CD14-positive monocyte (primary cell): ENCODE data around the gene ABHD4. TPM values are rescaled to one million over a fixed set of nuclear protein-coding genes. Genes with fewer than 3 reads are reported as not detected.
"Not testable (repeated sequence)": the region's sequence is repeated elsewhere in the genome, so short reads cannot be mapped to it uniquely, and the experiment has no call there.

Experiments
- DNase-seq, 3 donors: peaks; one replicate each; pipeline ENCODE4 v3.0.0-alpha.2; 2011 to 2022
- H2AFZ ChIP-seq: 2 replicates; pipeline ENCODE4 v1.6.0; 2012; ENCODE audit warnings: mild to moderate bottlenecking, low read depth, low read length, inconsistent platforms; ENCODE audit not compliant: insufficient read depth, poor library complexity, severe bottlenecking
- H3K27ac ChIP-seq, 2 donors: 1 replicate in 1 of 2; 2 replicates in 1 of 2; pipeline ENCODE4 v1.5.1; 2012 to 2013; ENCODE audit warnings: low read length in 2 of 2, control low read depth in 1 of 2, inconsistent platforms in 1 of 2, low read depth in 1 of 2, mild to moderate bottlenecking in 1 of 2
- H3K27me3 ChIP-seq, 2 donors: one replicate each; pipeline versions ENCODE4 v1.6.0 to v1.6.1; 2011 to 2013; ENCODE audit warnings: low read length in 2 of 2; ENCODE audit not compliant: control insufficient read depth in 2 of 2, insufficient read depth in 2 of 2
- H3K36me3 ChIP-seq, 2 donors: replicated peaks in 1 of 2; 1 replicate in 1 of 2; 2 replicates in 1 of 2; pipeline versions ENCODE4 v1.5.1 to v1.6.1; 2012 to 2013; ENCODE audit warnings: low read length in 2 of 2, control low read depth in 1 of 2, inconsistent platforms in 1 of 2, mild to moderate bottlenecking in 1 of 2; ENCODE audit not compliant: insufficient read depth in 2 of 2, control insufficient read depth in 1 of 2
- H3K4me1 ChIP-seq, 2 donors: 1 replicate in 1 of 2; 2 replicates in 1 of 2; pipeline versions ENCODE4 v1.5.1 to v1.6.1; 2012 to 2013; ENCODE audit warnings: low read length in 2 of 2, control low read depth in 1 of 2, inconsistent platforms in 1 of 2, mild to moderate bottlenecking in 1 of 2, moderate library complexity in 1 of 2; ENCODE audit not compliant: insufficient read depth in 2 of 2, control insufficient read depth in 1 of 2
- H3K4me2 ChIP-seq: replicated peaks from 2 replicates; pipeline ENCODE3; 2012; ENCODE audit warnings: low read length, moderate library complexity, mild to moderate bottlenecking; ENCODE audit not compliant: poor library complexity, severe bottlenecking; ENCODE audit errors: extremely low read depth
- H3K4me3 ChIP-seq, 3 experiments: fragments of 200-600 bp in 1 of 3; sonication (generic) in 1 of 3; replicated peaks in 1 of 3; 1 replicate in 2 of 3; 2 replicates in 1 of 3; pipeline ENCODE4 v1.5.1; 2011 to 2013; ENCODE audit warnings: low read length in 3 of 3, mild to moderate bottlenecking in 3 of 3, control low read depth in 2 of 3, low read depth in 2 of 3, inconsistent platforms in 1 of 3, moderate library complexity in 1 of 3
- H3K79me2 ChIP-seq: 2 replicates; pipeline ENCODE4 v1.6.0; 2012; ENCODE audit warnings: mild to moderate bottlenecking, control low read depth, inconsistent platforms, low read length, moderate library complexity; ENCODE audit not compliant: insufficient read depth
- H3K9ac ChIP-seq: 2 replicates; pipeline ENCODE4 v1.6.0; 2017; ENCODE audit warnings: low read length, mild to moderate bottlenecking; ENCODE audit not compliant: insufficient read depth, poor library complexity, severe bottlenecking
- H3K9me3 ChIP-seq, 2 donors: replicated peaks in 1 of 2; 1 replicate in 1 of 2; 2 replicates in 1 of 2; pipeline versions ENCODE4 v1.5.1 to v1.6.1; 2012 to 2013; ENCODE audit warnings: low read length in 2 of 2, control low read depth in 1 of 2; ENCODE audit not compliant: control insufficient read depth in 1 of 2, insufficient read depth in 1 of 2
- H4K20me1 ChIP-seq: 2 replicates; pipeline ENCODE4 v1.6.0; 2012; ENCODE audit warnings: mild to moderate bottlenecking, low read length, control low read depth, moderate library complexity; ENCODE audit not compliant: insufficient read depth
- H3K27ac Mint-ChIP-seq, 7 donors: one replicate each; pipeline ENCODE4 v1.8.0; 2020; ENCODE audit warnings: mild to moderate bottlenecking in 7 of 7, mixed read lengths in 7 of 7, moderate library complexity in 6 of 7, inconsistent platforms in 2 of 7
- H3K27me3 Mint-ChIP-seq, 3 donors: one replicate each; pipeline ENCODE4 v1.8.0; 2021 to 2022; ENCODE audit warnings: low read depth in 3 of 3, mild to moderate bottlenecking in 3 of 3, mixed read lengths in 3 of 3, moderate library complexity in 3 of 3, inconsistent platforms in 1 of 3
- H3K36me3 Mint-ChIP-seq, 2 donors: one replicate each; pipeline ENCODE4 v1.8.0; 2020; ENCODE audit warnings: mixed read lengths in 2 of 2, inconsistent platforms in 1 of 2, mild to moderate bottlenecking in 1 of 2
- H3K4me1 Mint-ChIP-seq: one replicate; pipeline ENCODE4 v1.8.0; 2020; ENCODE audit warnings: mild to moderate bottlenecking, mixed read lengths
- H3K4me3 Mint-ChIP-seq, 2 donors: one replicate each; pipeline ENCODE4 v1.8.0; 2020; ENCODE audit warnings: mild to moderate bottlenecking in 2 of 2, mixed read lengths in 2 of 2, moderate library complexity in 1 of 2
- H3K9me3 Mint-ChIP-seq, 7 donors: one replicate each; pipeline ENCODE4 v1.8.0; 2020 to 2022; ENCODE audit warnings: mixed read lengths in 7 of 7, mild to moderate bottlenecking in 6 of 7, moderate library complexity in 6 of 7, inconsistent platforms in 2 of 7
- WGBS: methylation state at CpG from one replicate; pipeline ENCODE4 v1.1.5; 2013; ENCODE audit warnings: missing lambda C conversion rate; ENCODE audit not compliant: insufficient coverage; 5-methylcytosine and 5-hydroxymethylcytosine counted together
- intact Hi-C, 2 donors: fragments of 100-400 bp; cut with micrococcal nuclease; formaldehyde crosslinking; loops; one replicate each; pipeline versions ENCODE4 v1.15.0 to v1.15.1; 2023
- polyA plus RNA-seq, 3 donors: library from polyadenylated mRNA; depleted of rRNA in 1 of 3; unstranded in 2 of 3; stranded (reverse) in 1 of 3; fragments of 300-500 nt in 2 of 3; fragments of >200 nt in 1 of 3; fragmentation: Illumina TruSeq in 2 of 3; gene quantifications; 1 replicate in 2 of 3; 2 replicates in 1 of 3; pipeline ENCODE4 v1.2.3, GENCODE V29; 2012 to 2021
- TF ChIP-seq, protein P1 (sequence below): fragments of 200-600 bp; IDR thresholded peaks from one replicate; pipeline ENCODE4 v1.8.0; 2022; ENCODE audit warnings: antibody characterized with exemption, mild to moderate bottlenecking

Gene ABHD4
- polyA plus RNA-seq, 3 donors: 9.4 to 13.4 (median 12.5) TPM

- peaks cover 54% of the 10 kb centered on the region for H3K4me1 Mint-ChIP-seq
- Histone ChIP-seq H3K4me1 (peaks cover 20 to 33% of the 10 kb centered on the region in 2 donors), H3K27ac (no peak overlapping the region), H3K9me3 (no peaks in the 10 kb centered on the region), H3K79me2 (peaks cover 61% of the 10 kb centered on the region), H3K36me3 (peaks cover 0 to 25% of the 10 kb centered on the region in 2 donors), H3K27me3 (no peaks in the 10 kb centered on the region), H3K4me3 (no peak overlapping the region), H2AFZ (no peak overlapping the region), H3K4me2 (no peak overlapping the region), H3K9ac (no peak overlapping the region), H4K20me1 (peaks cover 20% of the 10 kb centered on the region)
- intact Hi-C loops: loop anchor here in 1 of 2 donors (10.0 kb wide), 1 partner anchor 718 kb away; the partner anchor contains the start of genes BCL2L2 and PPP1R3E
- no peak for DNase-seq
- H3K9me3 Mint-ChIP-seq: peaks cover 0 to 2% (median 0%) of the 10 kb centered on the region in 7 donors
- H3K36me3 Mint-ChIP-seq: peaks cover 11 to 31% of the 10 kb centered on the region in 2 donors
- H3K4me3 Mint-ChIP-seq: no peak overlapping the region
- peak overlapping the region in 2 of 7 donors; percentile 5 to 15 for H3K27ac Mint-ChIP-seq
- TF ChIP-seq, protein P1, sequence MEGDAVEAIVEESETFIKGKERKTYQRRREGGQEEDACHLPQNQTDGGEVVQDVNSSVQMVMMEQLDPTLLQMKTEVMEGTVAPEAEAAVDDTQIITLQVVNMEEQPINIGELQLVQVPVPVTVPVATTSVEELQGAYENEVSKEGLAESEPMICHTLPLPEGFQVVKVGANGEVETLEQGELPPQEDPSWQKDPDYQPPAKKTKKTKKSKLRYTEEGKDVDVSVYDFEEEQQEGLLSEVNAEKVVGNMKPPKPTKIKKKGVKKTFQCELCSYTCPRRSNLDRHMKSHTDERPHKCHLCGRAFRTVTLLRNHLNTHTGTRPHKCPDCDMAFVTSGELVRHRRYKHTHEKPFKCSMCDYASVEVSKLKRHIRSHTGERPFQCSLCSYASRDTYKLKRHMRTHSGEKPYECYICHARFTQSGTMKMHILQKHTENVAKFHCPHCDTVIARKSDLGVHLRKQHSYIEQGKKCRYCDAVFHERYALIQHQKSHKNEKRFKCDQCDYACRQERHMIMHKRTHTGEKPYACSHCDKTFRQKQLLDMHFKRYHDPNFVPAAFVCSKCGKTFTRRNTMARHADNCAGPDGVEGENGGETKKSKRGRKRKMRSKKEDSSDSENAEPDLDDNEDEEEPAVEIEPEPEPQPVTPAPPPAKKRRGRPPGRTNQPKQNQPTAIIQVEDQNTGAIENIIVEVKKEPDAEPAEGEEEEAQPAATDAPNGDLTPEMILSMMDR: no peak
- no peaks in the 10 kb centered on the region for H3K27me3 Mint-ChIP-seq
- 86% methylated on average over 2 of the region's 5 CpGs for WGBS
Measured at GRCh38 chr14:22587247-22587646, 10.9 kb upstream of the ABHD4 start.

- Histone ChIP-seq H3K4me1 (peaks cover 20 to 33% of the 10 kb centered on the region in 2 donors), H3K4me2 (peak overlapping the region; percentile 83), H3K27ac (peak overlapping the region in 1 of 2 donors; percentile 98), H2AFZ (peak overlapping the region; percentile 95), H3K79me2 (peaks cover 57% of the 10 kb centered on the region), H4K20me1 (peaks cover 20% of the 10 kb centered on the region), H3K36me3 (peaks cover 0 to 25% of the 10 kb centered on the region in 2 donors), H3K4me3 (peak overlapping the region in 2 of 3 experiments; percentile 77 to 82)
- not testable (repeated sequence) for H3K9me3 ChIP-seq, DNase-seq, H3K9ac ChIP-seq, H3K27me3 Mint-ChIP-seq, H3K9me3 Mint-ChIP-seq, H3K27me3 ChIP-seq
- intact Hi-C loops: loop anchor here in 1 of 2 donors (10.0 kb wide), 1 partner anchor 717 kb away; the partner anchor contains the start of genes BCL2L2 and PPP1R3E
- Mint-ChIP-seq H3K4me3 (peak overlapping the region; percentile 95 to 98), H3K36me3 (peaks cover 8 to 25% of the 10 kb centered on the region in 2 donors), H3K4me1 (peaks cover 54% of the 10 kb centered on the region), H3K27ac (peak overlapping the region in 6 of 7 donors; percentile 8 to 100 (median 99))
- 100% methylated on average over 4 of the region's 10 CpGs for WGBS
Measured at GRCh38 chr14:22587677-22588422, 10.2 kb upstream of the ABHD4 start.
